GM21723 (cell line): ENCODE results near the gene FBXL17.

ENCODE experiments used
- ATAC-seq: cut with Tn5 transposase; IDR thresholded peaks from one replicate; pipeline ENCODE4 v1.9.1; 2021; ENCODE audit warnings: mild to moderate bottlenecking, moderate library complexity; ENCODE audit not compliant: unreplicated experiment

FBXL17 gene

DNA sequence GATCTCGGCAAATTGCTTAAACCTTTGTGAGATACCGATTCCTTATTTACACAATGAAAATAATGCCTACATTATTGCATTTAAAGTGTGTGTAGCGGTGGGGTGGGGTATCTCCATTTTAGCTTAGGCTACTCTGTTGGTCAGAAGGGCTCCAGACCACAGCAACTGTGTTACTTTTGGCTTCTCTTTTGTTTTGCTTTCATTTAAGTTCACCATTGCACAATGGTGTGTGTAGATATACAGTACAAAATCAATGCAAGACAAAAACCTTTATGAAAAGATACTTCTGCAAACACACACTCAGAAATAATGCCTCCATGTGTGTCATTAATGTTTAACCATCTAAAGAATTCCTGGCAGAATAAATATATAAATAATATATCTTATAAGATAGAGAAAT, 279.4 kb downstream of the FBXL17 start:
- ATAC-seq = no peak

DNA sequence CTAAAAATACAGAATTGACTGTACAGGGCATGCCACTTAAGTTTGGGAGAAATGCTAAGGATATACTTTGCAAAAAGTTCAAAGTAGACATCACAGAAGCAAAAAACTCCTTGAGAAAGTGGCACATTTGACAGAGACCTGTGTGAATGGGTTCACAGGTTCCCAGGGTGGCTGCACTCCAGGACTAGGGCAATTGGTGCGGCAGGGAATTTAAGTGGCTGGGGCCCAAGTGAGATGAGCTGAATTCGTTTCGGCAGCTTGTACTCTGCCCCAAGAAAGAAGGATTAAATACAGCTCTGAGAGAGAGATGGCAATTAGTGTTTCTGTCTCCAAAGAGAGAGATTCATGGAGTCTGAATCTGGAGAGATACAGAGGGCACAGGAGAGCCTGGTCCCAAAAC, 280.1 kb downstream of the FBXL17 start:
- no peak for ATAC-seq

DNA sequence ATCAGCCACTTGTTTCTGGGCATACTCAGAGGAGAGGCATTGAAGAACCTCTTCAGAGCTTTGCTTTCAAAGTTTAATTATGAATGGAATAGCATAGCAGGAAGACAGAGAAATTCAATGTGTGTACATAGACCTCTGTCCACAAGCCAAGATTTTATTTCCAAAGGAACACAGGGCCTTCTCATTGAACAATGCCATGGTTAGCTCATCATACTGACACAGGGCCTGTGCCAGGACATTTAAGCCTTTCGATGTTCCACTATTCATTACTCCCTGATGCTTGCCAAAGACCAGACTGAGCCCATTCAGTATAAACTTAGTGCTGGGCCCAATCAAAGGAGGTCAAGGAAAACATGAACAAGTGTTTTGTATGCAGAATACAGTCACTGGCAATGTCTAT, 280.8 kb downstream of the FBXL17 start:
- ATAC-seq = no peak

DNA sequence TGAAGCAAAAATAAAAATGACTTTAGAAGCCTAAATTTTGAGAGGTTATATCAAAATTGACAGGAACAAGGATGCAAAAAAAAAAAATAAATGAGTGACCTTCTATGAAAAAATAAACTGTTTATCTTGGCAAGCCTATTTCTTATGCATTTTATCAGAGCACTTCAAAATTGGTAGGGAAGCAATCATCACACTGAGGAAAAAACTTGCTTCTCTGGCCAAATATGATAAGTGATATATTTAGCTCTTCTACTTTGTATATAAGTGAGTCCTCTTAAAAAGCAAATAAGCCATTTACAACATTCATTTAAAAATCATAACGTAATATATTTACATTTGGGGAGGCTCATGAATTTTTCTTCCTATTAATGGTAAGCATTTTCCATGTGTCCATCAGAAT, 287.1 kb downstream of the FBXL17 start:
- no peak for ATAC-seq

DNA sequence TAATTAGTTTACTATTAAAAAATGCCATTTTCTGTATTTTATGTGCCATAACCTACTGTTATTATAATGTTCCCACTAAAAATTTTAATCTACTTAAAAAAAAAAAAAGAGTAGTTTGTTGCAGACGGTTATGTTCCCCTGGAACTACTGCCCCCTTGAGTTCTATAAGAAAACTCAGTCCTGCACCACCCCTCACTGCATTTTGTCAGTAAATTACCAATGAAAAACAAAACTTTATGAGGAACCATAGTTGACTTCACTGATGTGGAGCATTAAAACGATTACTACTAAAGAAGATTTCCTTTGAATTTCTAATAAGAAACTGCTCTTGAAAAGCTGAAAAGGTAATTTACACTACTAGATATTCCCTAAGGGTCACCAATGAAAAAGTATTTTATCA, 288.7 kb downstream of the FBXL17 start:
- ATAC-seq = peak; percentile 51

DNA sequence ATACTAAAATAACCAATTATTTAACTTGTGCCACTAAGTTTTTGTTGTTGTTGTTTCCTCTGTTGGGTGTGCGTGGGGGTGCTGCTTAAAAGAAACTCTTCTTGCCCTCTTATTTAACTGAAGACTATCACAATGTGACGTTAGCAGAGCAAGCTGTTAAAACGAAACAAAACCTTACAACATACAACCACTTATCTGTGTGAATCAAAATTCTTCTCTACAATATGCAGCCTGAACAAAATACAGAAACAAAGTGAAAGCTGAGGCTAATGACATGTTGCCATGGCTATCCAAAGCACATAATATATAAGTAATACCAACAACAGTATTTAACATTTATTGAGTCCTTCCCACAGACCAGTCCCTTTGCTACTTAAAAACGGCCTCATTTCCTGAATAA, 291.0 kb downstream of the FBXL17 start:
- ATAC-seq = no peak

DNA sequence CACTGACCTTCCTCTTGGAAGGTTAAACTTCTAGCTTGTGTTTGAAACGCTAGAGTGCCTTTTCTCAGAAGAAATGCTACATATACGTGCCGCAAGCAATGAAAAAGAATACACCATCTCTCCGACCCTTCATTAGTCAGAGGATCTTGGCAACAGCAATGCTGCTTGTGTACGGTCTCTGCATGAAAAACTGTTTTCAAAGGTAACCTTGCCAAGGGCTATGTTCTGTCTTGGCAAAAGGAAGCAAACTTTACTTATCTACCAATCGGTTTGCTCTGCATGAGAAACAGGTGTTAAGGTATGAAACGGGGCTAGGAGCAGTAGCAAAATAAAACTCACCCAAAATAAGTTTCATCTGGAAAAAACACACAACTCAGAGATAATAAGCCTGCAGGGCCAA, 297.8 kb downstream of the FBXL17 start:
- no peak for ATAC-seq

DNA sequence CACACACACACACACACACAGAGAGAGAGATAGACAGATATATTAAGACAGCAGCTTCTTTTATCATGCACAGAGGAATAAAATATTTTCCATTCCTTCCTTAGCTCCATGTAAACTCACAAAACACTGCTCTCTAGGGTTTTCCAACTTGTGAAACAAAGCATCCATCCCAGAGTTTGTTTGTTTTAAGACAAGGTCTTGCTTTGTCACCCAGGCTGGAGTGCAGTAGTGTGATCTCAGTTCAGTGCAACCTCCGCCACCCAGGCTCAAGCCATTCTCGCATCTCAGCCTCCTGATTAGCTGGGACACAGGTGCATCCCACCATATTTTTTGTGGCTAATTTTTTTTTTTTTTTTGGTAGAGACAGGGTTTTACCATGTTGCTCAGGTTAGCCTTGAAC, 298.7 kb downstream of the FBXL17 start:
- ATAC-seq = no peak

DNA sequence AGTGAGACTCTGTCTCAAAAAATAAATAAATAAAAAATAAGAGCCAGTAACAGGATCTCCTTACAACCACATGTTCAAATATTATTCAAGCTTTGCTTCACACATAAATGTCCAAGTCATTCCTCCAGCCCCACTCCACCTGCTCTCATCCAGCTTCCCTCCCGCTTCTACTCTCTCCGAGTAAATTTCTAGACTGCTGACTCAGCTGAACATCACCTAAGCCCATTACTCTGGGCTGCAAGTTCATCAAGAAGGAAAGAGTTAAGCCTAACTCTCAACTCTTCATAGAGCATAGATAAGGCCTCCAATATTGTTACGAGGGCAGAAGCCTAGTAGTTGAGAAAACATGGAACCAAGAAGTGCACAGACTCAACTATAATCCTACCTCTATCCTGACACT, 300.2 kb downstream of the FBXL17 start:
- no peak for ATAC-seq

DNA sequence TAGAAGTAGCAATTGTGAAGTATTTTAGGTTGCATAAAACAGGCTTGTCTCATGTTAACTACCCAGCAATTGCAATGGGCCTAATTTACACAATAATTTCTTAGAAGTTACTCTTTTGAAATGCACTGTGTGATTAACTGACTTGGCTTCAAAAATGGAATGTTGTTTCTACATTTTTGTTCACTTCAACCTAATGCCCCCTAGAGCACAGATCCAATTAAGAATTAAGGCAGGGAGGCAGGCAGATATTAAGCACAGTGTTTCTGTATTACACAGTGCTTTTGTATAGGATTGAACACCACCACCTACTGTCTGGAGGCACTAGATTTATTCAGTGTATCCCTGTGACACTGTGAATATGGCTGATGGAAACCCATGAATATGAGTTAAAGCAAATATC, 302.1 kb downstream of the FBXL17 start:
- ATAC-seq = no peak

DNA sequence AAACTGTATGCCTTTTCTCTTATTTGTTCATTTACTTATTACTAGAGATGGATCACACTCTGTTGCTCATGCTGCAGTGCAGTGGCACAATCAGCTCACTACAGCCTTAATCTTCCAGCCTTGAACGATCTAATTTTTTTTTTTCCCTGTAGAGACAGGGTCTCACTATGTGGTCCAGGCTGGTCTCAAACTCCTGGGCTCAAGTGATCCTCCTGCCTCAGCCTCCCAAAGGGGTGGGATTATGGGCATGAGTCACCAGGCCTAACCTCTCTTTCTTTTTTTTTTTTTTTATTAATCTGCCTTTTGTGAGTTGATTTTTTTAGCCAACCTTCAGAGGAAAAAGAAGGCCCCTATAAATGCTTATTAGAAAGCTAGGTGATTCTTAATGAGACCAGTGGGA, 303.0 kb downstream of the FBXL17 start:
- ATAC-seq = no peak

DNA sequence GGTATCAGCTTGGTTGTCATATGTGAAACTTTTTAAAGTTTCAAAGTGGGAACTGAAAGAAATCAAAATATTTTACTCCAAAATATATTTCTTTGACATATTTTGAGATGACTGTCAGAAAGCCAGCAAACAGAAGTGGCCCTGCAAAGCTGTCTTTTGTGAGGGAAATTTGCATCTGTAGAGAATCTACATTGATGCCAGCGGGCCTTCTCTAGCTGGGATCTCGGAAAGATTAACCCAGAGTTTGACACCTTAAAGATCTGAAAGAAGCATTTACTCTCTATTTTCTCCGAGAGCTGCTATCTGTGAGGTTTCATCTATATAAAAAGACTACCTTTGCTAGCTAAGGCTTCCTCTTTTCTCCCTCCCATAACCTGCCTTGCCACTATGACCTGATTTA, 303.6 kb downstream of the FBXL17 start:
- no peak for ATAC-seq

DNA sequence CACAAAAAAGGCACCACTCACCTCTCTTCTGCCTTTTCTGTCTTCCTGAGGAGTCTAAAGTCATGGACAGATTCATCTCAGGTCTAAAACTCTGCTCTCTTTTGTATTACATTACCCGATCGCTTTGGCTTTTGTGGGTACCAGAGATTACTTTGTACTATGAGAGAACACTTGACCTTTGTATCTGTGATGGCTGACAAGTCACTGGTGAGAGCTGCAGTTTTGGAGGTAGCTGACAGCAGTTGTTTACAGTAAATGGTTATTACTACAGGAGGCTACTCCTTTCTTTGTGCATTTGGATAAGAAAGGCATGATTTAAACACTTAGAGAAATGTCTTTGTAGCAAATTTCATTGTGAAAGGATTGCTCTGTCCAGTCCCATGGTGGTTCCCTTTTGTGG, 307.3 kb downstream of the FBXL17 start:
- no peak for ATAC-seq

DNA sequence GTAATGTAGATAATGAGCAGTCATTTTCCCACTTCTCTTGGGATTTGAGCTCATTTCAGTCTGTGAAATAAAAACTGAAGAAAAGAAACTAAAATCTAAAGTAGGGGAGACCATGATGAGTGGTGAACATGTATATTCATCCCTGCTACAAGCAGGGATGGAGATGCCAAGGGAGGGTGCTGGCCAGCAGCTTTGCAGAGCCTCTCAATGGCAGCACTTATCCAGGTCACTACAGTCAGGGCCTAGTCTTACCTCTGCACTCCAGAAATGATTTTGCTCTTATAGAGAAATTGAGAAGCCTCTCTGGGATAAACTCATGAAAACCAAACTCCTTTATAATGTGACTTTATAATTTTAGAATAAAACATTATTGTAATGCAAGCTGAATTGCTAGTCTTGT, 317.6 kb downstream of the FBXL17 start:
- no peak for ATAC-seq

DNA sequence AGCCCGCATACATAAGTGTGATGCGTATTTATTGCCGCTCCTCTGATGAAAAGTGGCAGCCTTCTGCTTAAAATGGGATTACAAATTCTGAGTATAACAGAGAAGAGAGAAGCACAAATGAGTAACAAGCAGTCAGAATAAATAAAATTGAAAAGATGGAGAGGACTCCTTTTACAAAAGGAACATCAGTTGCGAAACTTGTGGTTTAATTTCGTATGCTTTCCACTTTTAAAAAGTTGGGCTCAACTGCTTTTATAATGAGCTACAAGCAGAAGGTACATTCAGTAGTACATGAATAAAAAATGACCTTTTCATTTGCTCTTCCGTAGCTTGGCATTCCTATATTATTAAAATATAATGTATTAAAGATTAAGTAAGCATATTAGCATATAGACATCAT, 320.0 kb downstream of the FBXL17 start:
- ATAC-seq = no peak

DNA sequence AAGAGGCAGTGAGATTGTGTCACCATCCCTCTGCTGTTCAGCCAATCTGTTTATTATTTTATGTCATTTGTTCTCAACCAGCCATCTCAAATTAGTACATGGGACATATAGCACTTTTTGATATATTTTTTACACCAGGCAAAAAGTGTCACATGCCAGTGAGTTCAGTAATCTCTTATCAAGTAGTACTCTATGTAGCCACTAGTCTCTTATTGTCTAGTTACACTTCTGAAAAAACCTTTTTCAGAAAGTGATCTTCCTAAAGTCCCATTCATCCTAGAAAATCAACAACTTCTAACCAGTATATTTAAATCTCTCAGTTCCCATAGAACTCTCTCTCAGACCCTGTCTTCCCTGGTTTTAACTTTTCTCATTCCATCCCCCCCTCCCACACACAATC, 321.6 kb downstream of the FBXL17 start:
- ATAC-seq = no peak

DNA sequence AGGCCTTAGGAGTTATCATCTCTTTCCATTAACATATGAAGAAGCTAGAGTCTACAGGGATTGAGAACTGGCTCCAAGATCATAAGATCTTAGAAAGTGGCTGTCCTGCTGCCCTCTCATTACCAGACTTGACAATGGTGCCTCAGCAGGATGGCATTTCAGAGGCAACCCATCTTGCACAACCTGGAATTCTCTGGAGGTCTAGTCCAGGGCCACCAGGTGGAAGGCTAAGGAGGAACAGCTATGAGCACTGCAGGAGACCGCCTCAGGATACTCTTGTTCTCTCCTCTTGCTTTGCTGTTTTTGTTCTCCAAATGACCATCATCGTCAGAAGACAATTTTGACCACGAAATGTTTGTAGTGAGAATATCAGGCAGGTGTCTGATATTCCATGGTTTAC, 322.6 kb downstream of the FBXL17 start:
- ATAC-seq = no peak

DNA sequence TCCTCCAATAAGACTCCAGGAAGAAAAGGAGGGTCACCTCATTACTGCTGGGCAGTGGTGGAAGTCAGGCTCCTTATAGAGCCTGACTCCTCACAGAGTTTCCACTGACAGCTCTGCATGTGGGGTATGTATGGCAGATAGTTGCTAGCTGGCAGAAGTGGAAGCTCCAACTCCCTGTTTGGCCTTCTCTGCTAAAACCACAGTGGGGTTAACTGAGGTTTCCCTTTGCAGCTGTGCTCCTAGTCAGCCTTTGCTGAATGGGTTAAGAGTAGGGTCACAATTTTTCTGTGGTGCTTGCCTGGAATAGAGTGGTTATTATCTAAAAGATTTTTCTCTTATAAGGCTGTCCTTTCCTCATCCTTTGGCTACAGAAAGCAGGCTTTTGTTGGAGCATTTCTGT, 327.5 kb downstream of the FBXL17 start:
- ATAC-seq = no peak

DNA sequence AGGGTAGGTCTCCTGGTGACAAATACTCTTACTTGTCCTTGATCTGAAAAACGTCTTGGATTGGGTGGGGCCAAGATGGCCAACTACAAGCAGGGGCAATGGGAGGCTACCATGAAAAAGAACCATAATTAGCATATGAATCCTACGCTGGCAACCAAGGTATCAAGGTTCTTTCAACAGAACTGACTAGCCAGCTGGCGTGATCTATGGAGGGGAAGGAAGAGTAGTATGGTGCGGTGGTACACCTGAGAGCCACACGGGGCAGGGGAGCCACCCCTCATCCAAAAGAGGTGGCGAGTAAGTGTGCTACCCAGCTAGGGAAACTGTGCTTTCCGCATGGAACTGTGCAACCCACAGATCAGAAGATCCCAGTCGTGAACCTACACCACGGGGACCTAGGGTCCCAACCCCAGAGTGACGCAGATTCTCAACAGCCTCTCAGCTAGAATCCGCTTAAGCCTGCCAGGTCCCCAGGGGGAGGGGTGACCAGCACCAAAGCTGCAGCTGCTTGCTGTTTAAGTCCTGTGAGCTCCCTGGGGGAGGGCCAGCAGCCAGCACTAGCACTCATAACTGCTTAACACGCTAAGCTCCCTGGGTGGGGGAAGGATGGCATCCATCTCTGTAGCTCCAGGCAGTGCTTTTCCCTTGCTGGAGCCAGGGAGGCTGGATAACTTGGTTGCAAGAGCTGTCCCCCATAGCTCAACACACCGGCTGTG, 334.8 kb downstream of the FBXL17 start:
- ATAC-seq = no peak

DNA sequence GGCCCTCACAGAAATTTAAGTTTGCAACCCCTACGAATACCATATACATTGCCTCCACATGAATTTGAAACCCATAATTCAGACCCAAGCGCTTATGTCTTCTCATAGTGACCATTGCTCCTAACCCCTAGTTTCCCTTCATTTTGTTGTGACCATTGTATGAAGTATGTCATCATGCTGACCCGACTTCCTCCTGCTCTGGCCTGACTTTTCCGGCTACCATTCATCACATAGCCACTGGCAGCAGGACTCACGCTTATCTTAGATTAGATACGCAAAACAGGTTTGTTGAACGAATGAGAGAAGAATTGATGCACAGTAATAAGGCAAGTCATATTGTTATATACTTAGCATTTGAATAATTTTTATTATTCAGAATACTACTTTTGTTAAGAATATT, 345.4 kb downstream of the FBXL17 start:
- no peak for ATAC-seq

DNA sequence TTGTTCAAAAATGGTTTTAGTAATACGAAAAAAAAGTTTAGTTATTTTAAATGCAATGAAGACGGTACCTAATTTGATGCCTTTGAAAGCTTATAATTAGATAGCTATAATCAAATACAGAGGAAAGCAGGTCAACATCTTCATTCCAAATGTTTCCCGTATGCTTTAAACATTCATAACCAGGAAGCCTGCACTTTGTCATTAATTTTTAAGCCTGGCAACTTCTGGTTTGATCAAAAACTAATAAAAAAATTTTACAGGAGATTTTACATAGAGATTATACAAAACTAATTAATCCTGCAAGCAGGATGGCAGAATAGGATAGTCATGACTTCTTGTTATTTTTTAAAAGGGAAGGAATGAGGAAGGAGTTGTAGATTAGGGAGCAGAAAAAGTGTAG, 353.0 kb downstream of the FBXL17 start:
- no peak for ATAC-seq

DNA sequence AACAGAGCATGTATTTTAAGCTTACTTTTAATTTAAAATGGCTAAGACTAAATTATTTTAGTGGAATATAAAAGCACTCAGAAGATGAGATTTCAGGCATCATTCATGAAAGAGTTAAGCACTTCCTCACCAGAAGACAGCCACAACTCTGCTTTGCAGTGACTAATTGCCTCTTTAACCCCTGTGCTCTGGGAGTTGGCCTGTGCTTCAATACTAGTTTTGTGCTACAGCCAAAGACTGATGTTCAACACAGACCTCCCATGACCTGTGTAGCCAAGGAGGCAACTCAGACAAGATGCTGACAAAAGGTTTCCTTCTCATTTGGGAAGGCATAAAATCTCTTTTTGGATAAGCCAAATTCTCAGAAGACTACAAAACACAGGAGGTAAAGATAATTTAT, 353.5 kb downstream of the FBXL17 start:
- no peak for ATAC-seq

DNA sequence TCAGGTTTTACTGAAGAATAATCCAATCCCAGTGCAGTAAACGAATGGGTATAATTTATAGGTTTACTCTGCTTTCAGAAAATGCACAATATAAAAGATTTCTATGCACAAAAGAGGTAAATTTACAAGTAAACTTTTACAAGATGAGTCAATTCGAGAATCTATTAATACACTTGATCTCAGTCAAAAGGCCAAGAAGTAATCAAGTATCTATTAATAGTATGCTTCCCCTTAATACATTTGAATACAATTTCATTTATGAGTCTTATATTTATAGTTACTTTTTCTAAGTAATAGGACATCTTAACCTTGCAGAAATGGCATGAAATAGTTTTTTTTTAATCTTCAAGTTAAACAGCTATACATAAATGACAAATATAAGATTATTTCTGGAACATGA, 355.9 kb downstream of the FBXL17 start:
- no peak for ATAC-seq

DNA sequence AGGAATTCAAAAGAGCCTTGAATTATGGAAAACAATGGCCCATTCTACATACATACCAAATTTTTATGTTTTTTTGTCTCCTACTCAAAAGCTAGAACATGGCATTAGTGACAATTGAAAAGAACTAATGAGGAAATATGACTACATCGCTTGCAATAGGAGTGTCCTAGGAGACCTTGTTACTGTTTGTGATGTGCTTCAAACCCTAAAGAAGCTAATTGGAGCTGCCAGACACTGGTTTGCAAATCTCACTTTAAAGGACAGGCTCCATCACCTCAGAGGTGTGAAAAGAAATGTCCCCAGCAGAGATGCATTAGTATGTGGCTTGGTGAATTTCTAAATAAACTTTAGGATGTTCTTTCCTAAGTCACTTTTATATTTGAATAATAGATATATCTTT, 356.9 kb downstream of the FBXL17 start:
- no peak for ATAC-seq
